RWPE2 (cell line): Measurements from ENCODE around the gene ZNF730.

Experiments used
- ATAC-seq: fragments of 200-7000 bp; cut with Tn5 transposase; 3 replicates; pipeline ENCODE4 v1.9.1; 2021; ENCODE audit warnings: low read depth
- DNase-seq: peaks from one replicate; pipeline ENCODE4 v3.0.0-alpha.2; 2020; ENCODE audit warnings: low spot score
- H3K27ac ChIP-seq: fragments of 450-650 bp; 2 replicates; pipeline ENCODE4 v1.5.1; 2017; ENCODE audit warnings: mild to moderate bottlenecking; ENCODE audit not compliant: poor library complexity, severe bottlenecking
- H3K27me3 ChIP-seq: fragments of 250-450 bp; sonication (Bioruptor Pico); 2 replicates; pipeline ENCODE4 v1.5.1; 2021; ENCODE audit warnings: mild to moderate bottlenecking, moderate library complexity; ENCODE audit not compliant: insufficient read depth, poor library complexity, severe bottlenecking
- H3K36me3 ChIP-seq: fragments of 250-450 bp; sonication (Bioruptor Pico); 2 replicates; pipeline ENCODE4 v1.5.1; 2020; ENCODE audit warnings: low read depth, mild to moderate bottlenecking, moderate library complexity
- H3K4me1 ChIP-seq: fragments of 250-450 bp; sonication (Bioruptor Pico); 2 replicates; pipeline ENCODE4 v1.5.1; 2021; ENCODE audit warnings: mild to moderate bottlenecking, moderate library complexity; ENCODE audit not compliant: insufficient read depth, poor library complexity, severe bottlenecking
- H3K4me3 ChIP-seq: fragments of 250-450 bp; sonication (Bioruptor Pico); 2 replicates; pipeline ENCODE4 v1.5.1; 2021; ENCODE audit warnings: mild to moderate bottlenecking, moderate library complexity; ENCODE audit not compliant: severe bottlenecking
- H3K9me3 ChIP-seq: fragments of 250-450 bp; sonication (Bioruptor Pico); 2 replicates; pipeline ENCODE4 v1.5.1; 2021; ENCODE audit warnings: mild to moderate bottlenecking, moderate library complexity; ENCODE audit not compliant: severe bottlenecking
- TF ChIP-seq, protein P1 (sequence below): fragments of 450-650 bp; IDR thresholded peaks from one replicate; pipeline ENCODE4 v1.5.1; 2017; ENCODE audit warnings: mild to moderate bottlenecking, moderate library complexity; ENCODE audit not compliant: poor library complexity, severe bottlenecking

The ZNF730 gene

DNA sequence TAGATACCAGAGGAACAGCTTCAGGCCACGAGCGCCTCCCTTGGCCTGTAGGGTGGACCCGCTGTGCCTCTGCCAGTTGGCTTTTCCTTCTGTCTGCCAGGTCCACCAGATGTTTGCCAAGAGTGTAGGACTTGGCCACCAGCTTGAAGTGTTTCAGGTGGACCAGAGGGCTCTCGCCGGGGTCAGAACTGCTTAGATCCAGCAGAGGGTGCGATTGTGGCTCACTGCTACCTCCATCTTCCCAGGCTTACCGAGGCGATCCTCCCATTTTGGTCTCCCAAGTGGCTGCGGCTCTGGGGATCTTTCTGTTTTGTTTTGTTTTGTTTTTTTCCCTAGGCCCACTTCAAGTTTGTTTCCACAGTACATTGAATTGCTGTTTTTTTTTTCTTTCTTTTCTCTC, 23.0 kb upstream of the ZNF730 start:
- H3K9me3 ChIP-seq, result peaks cover 13% of the 10 kb centered on the region
- ATAC-seq (no peak), DNase-seq (no peak)
- H3K27ac ChIP-seq, result no peak overlapping the region
- TF ChIP-seq, protein P1, sequence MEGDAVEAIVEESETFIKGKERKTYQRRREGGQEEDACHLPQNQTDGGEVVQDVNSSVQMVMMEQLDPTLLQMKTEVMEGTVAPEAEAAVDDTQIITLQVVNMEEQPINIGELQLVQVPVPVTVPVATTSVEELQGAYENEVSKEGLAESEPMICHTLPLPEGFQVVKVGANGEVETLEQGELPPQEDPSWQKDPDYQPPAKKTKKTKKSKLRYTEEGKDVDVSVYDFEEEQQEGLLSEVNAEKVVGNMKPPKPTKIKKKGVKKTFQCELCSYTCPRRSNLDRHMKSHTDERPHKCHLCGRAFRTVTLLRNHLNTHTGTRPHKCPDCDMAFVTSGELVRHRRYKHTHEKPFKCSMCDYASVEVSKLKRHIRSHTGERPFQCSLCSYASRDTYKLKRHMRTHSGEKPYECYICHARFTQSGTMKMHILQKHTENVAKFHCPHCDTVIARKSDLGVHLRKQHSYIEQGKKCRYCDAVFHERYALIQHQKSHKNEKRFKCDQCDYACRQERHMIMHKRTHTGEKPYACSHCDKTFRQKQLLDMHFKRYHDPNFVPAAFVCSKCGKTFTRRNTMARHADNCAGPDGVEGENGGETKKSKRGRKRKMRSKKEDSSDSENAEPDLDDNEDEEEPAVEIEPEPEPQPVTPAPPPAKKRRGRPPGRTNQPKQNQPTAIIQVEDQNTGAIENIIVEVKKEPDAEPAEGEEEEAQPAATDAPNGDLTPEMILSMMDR, result no peak
- H3K4me3 ChIP-seq, result no peak overlapping the region
- H3K4me1 ChIP-seq, result no peaks in the 10 kb centered on the region
- no peaks in the 10 kb centered on the region for H3K27me3 ChIP-seq
- no peaks in the 10 kb centered on the region for H3K36me3 ChIP-seq

DNA sequence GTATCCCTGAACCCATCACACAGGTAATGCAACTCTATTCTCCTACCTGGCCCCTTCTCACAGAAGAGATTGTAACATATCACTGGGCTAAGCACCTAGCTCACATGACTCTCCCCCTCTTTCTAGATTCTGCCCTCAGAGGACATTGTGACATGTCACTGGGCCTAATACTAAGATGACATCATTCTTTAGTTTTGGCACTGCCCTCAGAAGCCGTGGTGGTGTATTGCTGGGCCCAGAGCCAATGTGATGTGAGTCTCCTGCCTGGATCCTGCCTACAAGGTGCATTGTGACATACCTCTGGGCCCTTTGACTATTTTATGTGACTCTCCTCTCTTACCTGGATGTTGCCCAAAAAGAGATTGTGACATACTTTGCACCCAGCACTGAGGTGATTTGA, 21.4 kb upstream of the ZNF730 start:
- no peak for ATAC-seq
- Histone ChIP-seq H3K4me1 (no peaks in the 10 kb centered on the region), H3K36me3 (no peaks in the 10 kb centered on the region), H3K27ac (no peak overlapping the region), H3K9me3 (peaks cover 13% of the 10 kb centered on the region), H3K27me3 (no peaks in the 10 kb centered on the region), H3K4me3 (no peak overlapping the region)
- TF ChIP-seq, protein P1, result no peak
- no peak for DNase-seq

DNA sequence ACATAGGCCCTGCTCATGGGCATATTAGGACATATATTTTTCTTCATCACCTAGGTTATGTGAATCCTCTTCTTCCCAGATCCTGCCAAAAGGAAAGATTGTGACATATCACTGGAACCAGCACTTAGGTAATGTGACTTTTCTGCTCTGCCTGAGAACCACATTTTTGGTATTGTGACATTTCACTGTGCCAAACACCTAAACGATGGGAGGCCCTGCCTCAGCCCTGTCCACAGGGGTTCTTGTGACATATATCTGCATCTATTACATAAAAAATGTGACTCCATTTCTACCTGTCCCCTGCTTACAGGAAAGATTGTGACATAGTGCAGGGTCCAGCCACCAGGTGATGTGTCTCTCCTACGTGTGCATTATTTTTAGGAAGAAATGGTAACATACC, 18.5 kb upstream of the ZNF730 start:
- ATAC-seq (no peak), DNase-seq (no peak)
- Histone ChIP-seq H3K27me3 (no peaks in the 10 kb centered on the region), H3K9me3 (peaks cover 6% of the 10 kb centered on the region), H3K36me3 (no peaks in the 10 kb centered on the region), H3K4me3 (no peak overlapping the region), H3K4me1 (no peaks in the 10 kb centered on the region), H3K27ac (no peak overlapping the region)
- TF ChIP-seq, protein P1, result no peak

DNA sequence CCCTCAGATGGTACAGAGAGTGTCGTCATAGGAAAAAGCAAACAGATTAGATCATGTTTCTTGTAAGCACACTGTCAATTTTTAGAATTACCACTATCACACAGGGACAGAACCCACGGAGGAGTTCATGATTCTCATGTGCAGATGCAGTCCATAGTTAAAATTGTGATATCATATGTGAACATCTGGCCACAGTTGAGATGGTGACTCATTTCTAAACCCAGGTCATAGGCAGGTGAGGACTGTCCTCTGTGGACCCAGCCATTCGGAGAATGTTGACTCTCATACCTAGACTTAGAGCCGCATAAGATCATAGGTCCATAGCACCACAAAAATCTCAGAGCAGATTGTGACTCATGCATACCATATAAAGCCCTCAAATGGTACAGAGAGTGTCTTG, 17.8 kb upstream of the ZNF730 start:
- no peaks in the 10 kb centered on the region for H3K36me3 ChIP-seq
- TF ChIP-seq, protein P1, result no peak
- H3K4me1 ChIP-seq, result no peaks in the 10 kb centered on the region
- peaks cover 6% of the 10 kb centered on the region for H3K9me3 ChIP-seq
- ATAC-seq (no peak), DNase-seq (no peak)
- H3K27me3 ChIP-seq, result no peaks in the 10 kb centered on the region
- H3K4me3 ChIP-seq, result no peak overlapping the region
- H3K27ac ChIP-seq, result no peak overlapping the region

DNA sequence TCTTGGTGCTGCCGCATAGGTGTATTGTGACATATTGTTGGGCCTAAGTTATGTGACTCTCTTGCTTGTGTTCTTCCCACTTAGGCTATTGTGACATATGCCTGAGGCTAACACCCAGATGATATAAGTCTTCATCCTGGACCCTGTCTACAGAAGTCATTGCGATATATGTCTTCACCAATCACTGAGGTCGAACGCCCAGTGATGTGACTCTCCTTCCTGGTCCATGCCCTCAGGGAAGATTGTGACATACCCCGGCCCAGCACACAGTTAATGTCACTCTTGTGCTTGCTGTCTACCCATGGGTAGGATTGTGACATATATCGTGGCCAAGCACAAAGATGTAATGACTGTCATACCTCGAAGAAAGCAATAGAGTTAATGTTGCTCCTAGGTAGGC, 16.9 kb upstream of the ZNF730 start:
- DNase-seq (no peak), ATAC-seq (no peak)
- TF ChIP-seq, protein P1, result no peak
- no peaks in the 10 kb centered on the region for H3K4me1 ChIP-seq
- peaks cover 6% of the 10 kb centered on the region for H3K9me3 ChIP-seq
- H3K27ac ChIP-seq, result no peak overlapping the region
- no peak overlapping the region for H3K4me3 ChIP-seq
- no peaks in the 10 kb centered on the region for H3K36me3 ChIP-seq
- no peaks in the 10 kb centered on the region for H3K27me3 ChIP-seq
